ENCODE measurements around the gene CYFIP1. TPM values are rescaled to one million over a fixed set of nuclear protein-coding genes. Genes with fewer than 3 reads are reported as not detected.

Gene CYFIP1
- total RNA-seq, 1 donor from 2014 or later = 16.4 TPM

DNA sequence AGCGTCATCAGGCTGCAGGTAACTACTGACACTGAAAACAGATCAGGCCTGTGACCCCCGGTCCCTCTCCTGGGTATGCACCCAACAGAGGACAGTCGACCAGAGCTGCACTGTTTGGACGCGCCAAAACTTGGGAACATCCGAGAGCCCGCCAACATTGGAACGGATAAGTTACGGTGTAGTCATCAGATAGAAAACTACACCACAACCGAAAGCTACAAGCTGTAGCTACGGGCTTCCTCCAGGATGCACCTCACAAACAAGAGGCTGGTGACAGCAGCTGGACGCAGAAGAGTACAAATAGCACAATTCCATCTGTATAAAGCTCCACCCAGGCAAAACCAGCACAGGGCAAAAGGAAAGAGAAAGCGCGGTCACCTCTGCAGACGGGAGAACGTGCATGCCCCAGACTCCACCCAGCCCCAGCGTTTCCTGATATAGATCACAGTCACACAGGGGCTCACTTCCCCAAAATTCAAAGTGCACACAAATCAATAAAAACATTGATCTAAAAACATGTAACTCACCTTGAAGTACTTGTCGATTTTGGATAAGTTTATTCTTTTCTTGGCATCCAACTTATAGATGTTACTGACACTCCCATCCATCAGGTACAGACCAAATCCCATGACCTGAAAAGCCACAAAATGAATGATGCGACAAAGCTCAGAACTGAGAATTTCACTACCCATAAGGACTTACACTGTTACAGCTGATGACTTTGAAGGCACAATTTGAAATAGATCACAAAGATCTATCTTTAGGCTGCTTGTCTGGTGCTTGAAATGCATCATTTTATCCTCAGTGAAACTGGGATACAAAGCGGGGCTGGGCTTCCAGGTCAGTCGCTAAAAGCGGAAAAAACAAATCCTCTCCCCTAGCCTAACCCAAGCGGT lies 43.3 kb downstream of the CYFIP1 start:
- intact Hi-C loops (cut with micrococcal nuclease) = loop anchor here (10.0 kb wide), 2 partner anchors 72 to 152 kb away; partner anchors contain the start of gene NIPA1
- Mint-ChIP-seq H3K27me3 (no peaks in the 10 kb centered on the region), H3K4me1 (peaks cover 45% of the 10 kb centered on the region), H3K4me3 (peak overlapping the region; percentile 58), H3K9me3 (no peaks in the 10 kb centered on the region), H3K36me3 (ENCODE audit: low read depth) (no peaks in the 10 kb centered on the region), H3K27ac (peak overlapping the region; percentile 65)
- POLR2A ChIA-PET = interaction anchor here (0.6 to 1.2 kb wide), 2 partner anchors 97 to 103 kb away, joined by 3 to 4 read pairs; partner anchors contain the start of gene TUBGCP5
- TF ChIP-seq, protein P1, sequence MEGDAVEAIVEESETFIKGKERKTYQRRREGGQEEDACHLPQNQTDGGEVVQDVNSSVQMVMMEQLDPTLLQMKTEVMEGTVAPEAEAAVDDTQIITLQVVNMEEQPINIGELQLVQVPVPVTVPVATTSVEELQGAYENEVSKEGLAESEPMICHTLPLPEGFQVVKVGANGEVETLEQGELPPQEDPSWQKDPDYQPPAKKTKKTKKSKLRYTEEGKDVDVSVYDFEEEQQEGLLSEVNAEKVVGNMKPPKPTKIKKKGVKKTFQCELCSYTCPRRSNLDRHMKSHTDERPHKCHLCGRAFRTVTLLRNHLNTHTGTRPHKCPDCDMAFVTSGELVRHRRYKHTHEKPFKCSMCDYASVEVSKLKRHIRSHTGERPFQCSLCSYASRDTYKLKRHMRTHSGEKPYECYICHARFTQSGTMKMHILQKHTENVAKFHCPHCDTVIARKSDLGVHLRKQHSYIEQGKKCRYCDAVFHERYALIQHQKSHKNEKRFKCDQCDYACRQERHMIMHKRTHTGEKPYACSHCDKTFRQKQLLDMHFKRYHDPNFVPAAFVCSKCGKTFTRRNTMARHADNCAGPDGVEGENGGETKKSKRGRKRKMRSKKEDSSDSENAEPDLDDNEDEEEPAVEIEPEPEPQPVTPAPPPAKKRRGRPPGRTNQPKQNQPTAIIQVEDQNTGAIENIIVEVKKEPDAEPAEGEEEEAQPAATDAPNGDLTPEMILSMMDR (IDR thresholded peaks at IDR 0.05) = no peak
- ATAC-seq (ENCODE audit: low read depth) (peak; percentile 89), DNase-seq (no peak)
- CTCF ChIA-PET = no interaction called here

DNA sequence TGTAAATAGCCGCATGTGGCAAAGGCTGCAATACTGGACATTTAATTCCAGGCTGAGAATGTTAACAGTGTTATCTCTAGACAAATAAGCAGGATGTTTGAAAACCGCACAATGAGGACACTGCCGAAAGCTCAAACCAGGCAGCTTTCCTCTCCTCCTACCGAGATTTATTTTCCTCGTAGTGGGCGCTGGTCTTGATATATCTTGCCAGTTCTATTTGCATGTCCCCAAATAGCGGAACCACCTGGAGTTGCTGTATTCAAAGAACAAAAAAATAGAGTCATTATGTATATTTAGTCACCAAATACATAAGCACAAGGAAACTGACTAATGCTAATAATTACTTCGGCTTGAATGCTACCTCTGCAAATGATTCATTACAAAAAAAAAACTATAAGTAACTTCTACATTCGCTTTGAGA lies 46.5 kb downstream of the CYFIP1 start:
- TF ChIP-seq, protein P1 (IDR thresholded peaks at IDR 0.05) = no peak
- intact Hi-C loops (cut with micrococcal nuclease) = loop anchor here (10.0 kb wide), 2 partner anchors 69 to 149 kb away; partner anchors contain the start of gene NIPA1
- Mint-ChIP-seq H3K27me3 (no peaks in the 10 kb centered on the region), H3K4me3 (no peak overlapping the region), H3K27ac (peak overlapping the region; percentile 75), H3K9me3 (no peaks in the 10 kb centered on the region), H3K4me1 (peaks cover 40% of the 10 kb centered on the region), H3K36me3 (ENCODE audit: low read depth) (no peaks in the 10 kb centered on the region)
- ChIA-PET POLR2A (interaction anchor here (0.7 kb wide), 1 partner anchor 148 kb away, joined by 19 read pairs; no protein-coding TSS in a partner anchor), CTCF (no interaction called here)
- DNase-seq = no peak
- ATAC-seq (ENCODE audit: low read depth) = peak; percentile 28

DNA sequence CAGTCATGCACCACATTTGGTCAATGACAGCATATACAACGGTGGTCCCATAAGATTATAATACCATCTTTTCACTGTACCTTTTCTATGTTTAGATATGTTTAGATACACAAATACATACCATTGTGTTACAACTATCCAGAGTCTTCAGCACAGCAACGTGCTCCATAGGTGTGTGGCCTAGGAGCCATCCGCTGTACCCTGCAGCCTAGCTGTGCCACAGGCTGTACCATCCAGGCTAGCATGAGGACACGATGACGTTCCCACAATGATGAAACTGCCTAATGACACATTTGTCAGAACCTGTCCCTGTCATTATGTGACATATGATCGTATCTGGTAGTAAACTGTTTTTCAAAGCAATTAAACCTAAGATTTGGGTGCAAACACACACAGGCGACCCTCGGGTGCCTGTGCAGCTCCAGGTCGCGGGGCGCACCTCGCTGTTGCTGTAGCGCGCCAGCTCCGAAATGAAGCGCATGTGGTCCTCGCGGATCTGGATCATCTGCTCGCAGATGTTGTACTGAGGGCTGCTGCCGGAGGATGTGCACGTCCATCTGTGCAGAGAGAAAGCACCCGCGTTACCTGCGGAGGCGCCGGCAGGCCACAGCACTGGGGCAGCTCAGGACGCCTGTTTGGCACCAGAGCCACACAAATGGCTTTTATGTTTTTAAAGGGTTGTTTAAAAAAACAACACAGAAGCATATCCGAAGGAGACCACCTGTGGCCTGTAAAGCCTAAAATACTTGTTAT lies 48.2 kb downstream of the CYFIP1 start:
- peak overlapping the region; percentile 24 for H3K27ac Mint-ChIP-seq
- intact Hi-C loops (cut with micrococcal nuclease) = loop anchor here (10.0 kb wide), 2 partner anchors 67 to 147 kb away; partner anchors contain the start of gene NIPA1
- no peaks in the 10 kb centered on the region for H3K36me3 Mint-ChIP-seq (ENCODE audit: low read depth)
- TF ChIP-seq, protein P1 (IDR thresholded peaks at IDR 0.05) = no peak
- no peaks in the 10 kb centered on the region for H3K27me3 Mint-ChIP-seq
- POLR2A ChIA-PET = no interaction called here
- H3K9me3 Mint-ChIP-seq = no peaks in the 10 kb centered on the region
- CTCF ChIA-PET = no interaction called here
- peaks cover 27% of the 10 kb centered on the region for H3K4me1 Mint-ChIP-seq
- DNase-seq = no peak
- no peak for ATAC-seq (ENCODE audit: low read depth)
- H3K4me3 Mint-ChIP-seq = no peak overlapping the region

DNA sequence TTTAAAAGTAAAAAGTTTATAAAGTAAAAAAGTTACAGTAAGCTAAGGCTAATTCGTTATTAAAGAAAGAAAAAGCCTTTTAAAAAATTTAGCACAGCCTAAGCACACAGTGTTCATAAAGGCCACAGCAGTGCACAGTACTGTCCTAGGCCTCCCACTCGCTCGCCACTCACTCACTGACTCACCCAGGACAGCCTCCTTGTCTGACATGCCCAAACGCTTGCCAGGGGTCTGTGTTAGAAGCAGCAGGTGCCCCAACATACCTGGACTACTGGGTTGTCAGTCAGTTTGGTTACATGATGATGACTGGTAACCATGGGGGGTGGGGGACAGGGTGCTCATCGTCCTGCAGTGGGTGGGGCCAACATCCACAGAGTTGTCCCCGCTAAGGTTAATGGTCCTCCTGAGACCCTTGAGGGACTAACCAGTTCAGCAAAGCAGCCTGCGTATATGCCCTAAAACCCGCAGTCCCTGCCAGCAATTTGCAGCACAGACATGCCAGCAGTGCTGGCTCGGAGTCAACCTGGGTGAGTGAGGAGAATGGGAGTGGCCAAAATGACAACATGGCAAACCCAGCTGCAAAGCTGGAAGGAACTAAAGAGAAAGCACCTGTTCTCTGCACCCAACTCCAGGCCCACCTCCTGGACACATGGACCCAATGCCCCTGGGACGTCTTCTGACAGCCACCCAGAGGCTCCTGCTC lies 49.2 kb downstream of the CYFIP1 start:
- peaks cover 17% of the 10 kb centered on the region for H3K4me1 Mint-ChIP-seq
- no peak overlapping the region for H3K4me3 Mint-ChIP-seq
- no peaks in the 10 kb centered on the region for H3K9me3 Mint-ChIP-seq
- intact Hi-C loops (cut with micrococcal nuclease) = loop anchor here (10.0 kb wide), 2 partner anchors 66 to 146 kb away; partner anchors contain the start of gene NIPA1
- ATAC-seq (ENCODE audit: low read depth) (no peak), DNase-seq (no peak)
- CTCF ChIA-PET = no interaction called here
- no peaks in the 10 kb centered on the region for H3K36me3 Mint-ChIP-seq (ENCODE audit: low read depth)
- H3K27me3 Mint-ChIP-seq = no peaks in the 10 kb centered on the region
- POLR2A ChIA-PET = no interaction called here
- TF ChIP-seq, protein P1 (IDR thresholded peaks at IDR 0.05) = no peak
- no peak overlapping the region for H3K27ac Mint-ChIP-seq
